ENCODE data around the gene SULT2B1. TPM values are rescaled to one million over a fixed set of nuclear protein-coding genes. Genes with fewer than 3 reads are reported as not detected.
A peak's percentile ranks its signal among the peaks of the same experiment; 100 is the strongest.

The SULT2B1 gene
- total RNA-seq, 2 donors from 2014 or later: 1.0 TPM; not detected in 1

- TF ChIP-seq POLR2A (IDR thresholded peaks at IDR 0.05): no peak
- no peak for TF ChIP-seq CTCF (IDR thresholded peaks at IDR 0.05)
- Histone ChIP-seq H3K27ac (no peak overlapping the region), H3K36me3 (replicated peaks in 1 of 2; ENCODE audit: insufficient read depth in 1 of 2, low read depth in 2 of 2) (no peaks in the 10 kb centered on the region), H3K4me3 (no peak overlapping the region), H3K27me3 (no peaks in the 10 kb centered on the region), H3K4me1 (peaks cover 9% of the 10 kb centered on the region), H3K9me3 (no peaks in the 10 kb centered on the region)
- intact Hi-C loops (cut with DNase I): no loop called here
- DNase-seq (peak in 3 of 4 donors; percentile 15 to 44 (median 35)), ATAC-seq (no peak)
- WGBS, 2 donors: 68% methylated on average over 15 to 17 of the region's 17 CpGs
These were observed 12.4 kb upstream of the SULT2B1 start for GRCh38 chr19:48539503-48540096.

- Histone ChIP-seq H3K4me1 (peaks cover 9% of the 10 kb centered on the region), H3K27me3 (no peaks in the 10 kb centered on the region), H3K36me3 (replicated peaks in 1 of 2; ENCODE audit: insufficient read depth in 1 of 2, low read depth in 2 of 2) (no peaks in the 10 kb centered on the region), H3K9me3 (no peaks in the 10 kb centered on the region), H3K27ac (no peak overlapping the region), H3K4me3 (no peak overlapping the region)
- no peak for DNase-seq
- intact Hi-C loops (cut with DNase I): no loop called here
- WGBS, 2 donors: 47 to 53% methylated on average over 4 to 7 of the region's 7 CpGs
- no peak for ATAC-seq
- TF ChIP-seq CTCF (IDR thresholded peaks at IDR 0.05): no peak
- TF ChIP-seq POLR2A (IDR thresholded peaks at IDR 0.05): no peak
These were observed 11.9 kb upstream of the SULT2B1 start for GRCh38 chr19:48540110-48540509.

- no peak overlapping the region for H3K4me3 ChIP-seq
- DNase-seq: no peak
- no peak overlapping the region for H3K27ac ChIP-seq
- no peaks in the 10 kb centered on the region for H3K9me3 ChIP-seq
- TF ChIP-seq CTCF (IDR thresholded peaks at IDR 0.05) (no peak), POLR2A (IDR thresholded peaks at IDR 0.05) (no peak)
- peaks cover 9% of the 10 kb centered on the region for H3K4me1 ChIP-seq
- WGBS, 2 donors: 71 to 73% methylated on average over 4 to 6 of the region's 6 CpGs
- no peaks in the 10 kb centered on the region for H3K36me3 ChIP-seq (replicated peaks in 1 of 2; ENCODE audit: insufficient read depth in 1 of 2, low read depth in 2 of 2)
- H3K27me3 ChIP-seq: no peaks in the 10 kb centered on the region
- intact Hi-C loops (cut with DNase I): no loop called here
- ATAC-seq: no peak
These were observed 10.2 kb upstream of the SULT2B1 start for GRCh38 chr19:48541813-48542212.

GRCh38 chr19:48543121-48543710 is 8.8 kb upstream of the SULT2B1 start:
- ATAC-seq (peak; percentile 72), DNase-seq (peak; percentile 29 to 62 (median 46))
- Histone ChIP-seq H3K27me3 (no peaks in the 10 kb centered on the region), H3K4me1 (peaks cover 9% of the 10 kb centered on the region), H3K9me3 (no peaks in the 10 kb centered on the region), H3K4me3 (no peak overlapping the region), H3K27ac (peak overlapping the region in 1 of 4 donors; percentile 7), H3K36me3 (replicated peaks in 1 of 2; ENCODE audit: insufficient read depth in 1 of 2, low read depth in 2 of 2) (no peaks in the 10 kb centered on the region)
- no peak for TF ChIP-seq CTCF (IDR thresholded peaks at IDR 0.05)
- TF ChIP-seq POLR2A (IDR thresholded peaks at IDR 0.05): no peak
- intact Hi-C loops (cut with DNase I): no loop called here
- 15 to 22% methylated on average over 14 to 19 of the region's 19 CpGs for WGBS, 2 donors

Measured in body of pancreas (tissue), 4 donors.